NK-92 treated with Interleukin-12 subunit alpha and Interleukin-12 subunit beta, amount 100 ng/mL, for 24 hours (cell line): ENCODE measurements around the gene PRRT3.

Experiments
- DNase-seq: peaks from one replicate; lab custom pipeline; 2025; lab: John Stamatoyannopoulos, UW

Gene PRRT3

DNA sequence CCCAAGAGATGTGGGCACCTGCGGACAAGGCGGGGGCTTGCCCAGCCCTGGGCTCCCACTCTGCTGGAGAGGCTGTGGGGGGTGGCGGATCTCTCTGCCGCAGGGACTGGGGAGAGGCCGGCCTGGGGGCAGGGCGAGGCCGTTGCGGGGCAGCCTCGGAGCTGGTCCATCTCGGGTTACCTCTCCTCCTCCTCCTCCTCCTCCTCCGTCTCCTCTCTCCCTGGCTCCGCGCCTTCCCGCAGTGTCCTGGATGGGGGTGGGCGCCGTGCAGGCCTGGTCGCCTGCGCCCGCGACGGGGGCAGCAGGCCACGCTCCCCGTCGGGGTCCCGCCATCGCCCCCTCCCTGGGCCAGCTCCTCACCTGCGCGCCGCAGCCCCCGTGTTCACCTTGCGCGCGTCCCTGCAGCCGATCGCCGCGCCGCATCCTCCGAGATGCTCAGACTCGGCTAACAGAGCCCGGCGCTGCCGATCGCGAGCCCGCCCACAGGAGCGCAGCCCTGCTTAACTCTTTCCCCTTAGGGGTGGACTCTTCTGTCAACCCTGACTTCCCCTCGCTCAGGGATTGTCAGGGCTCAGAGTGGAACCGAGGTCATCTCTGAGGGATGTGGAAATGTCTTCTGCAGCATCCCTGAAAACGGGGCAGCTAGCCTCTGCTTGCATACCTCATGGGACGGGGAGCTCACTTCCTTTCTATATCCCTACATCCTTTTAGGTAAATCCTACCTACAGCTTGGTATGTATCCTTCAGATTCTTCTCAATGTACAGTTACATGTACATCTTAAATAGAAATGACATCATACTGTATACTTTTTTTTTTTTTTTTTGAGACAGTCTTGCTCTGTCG lies at the start of gene PRRT3:
Gene PRRT3 (minus strand): TSS at position 447 of the 844 bp plus-strand sequence. CDS start 2,293 bp downstream, outside the sequence.
- DNase-seq: no peak

DNA sequence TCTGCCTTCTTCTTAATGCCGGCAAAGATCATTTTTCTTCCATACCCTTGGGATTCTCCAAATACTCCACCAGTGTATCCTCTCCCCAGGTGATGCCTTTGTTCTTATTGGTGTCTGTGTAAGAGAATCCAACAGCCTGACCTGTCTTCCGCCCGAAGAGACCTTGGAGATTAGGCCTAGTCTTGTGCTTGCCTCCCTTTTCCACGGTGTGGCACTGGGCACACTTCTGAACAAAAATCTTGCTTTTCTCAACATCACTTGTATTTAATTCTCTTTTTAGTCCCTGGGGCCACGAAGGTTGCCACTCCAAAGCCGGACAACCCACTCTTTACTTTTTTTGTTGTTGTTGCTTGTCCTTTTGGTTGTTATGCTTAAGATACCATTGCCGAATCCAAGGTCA lies 48.5 kb upstream of the PRRT3 start:
- DNase-seq: no peak

DNA sequence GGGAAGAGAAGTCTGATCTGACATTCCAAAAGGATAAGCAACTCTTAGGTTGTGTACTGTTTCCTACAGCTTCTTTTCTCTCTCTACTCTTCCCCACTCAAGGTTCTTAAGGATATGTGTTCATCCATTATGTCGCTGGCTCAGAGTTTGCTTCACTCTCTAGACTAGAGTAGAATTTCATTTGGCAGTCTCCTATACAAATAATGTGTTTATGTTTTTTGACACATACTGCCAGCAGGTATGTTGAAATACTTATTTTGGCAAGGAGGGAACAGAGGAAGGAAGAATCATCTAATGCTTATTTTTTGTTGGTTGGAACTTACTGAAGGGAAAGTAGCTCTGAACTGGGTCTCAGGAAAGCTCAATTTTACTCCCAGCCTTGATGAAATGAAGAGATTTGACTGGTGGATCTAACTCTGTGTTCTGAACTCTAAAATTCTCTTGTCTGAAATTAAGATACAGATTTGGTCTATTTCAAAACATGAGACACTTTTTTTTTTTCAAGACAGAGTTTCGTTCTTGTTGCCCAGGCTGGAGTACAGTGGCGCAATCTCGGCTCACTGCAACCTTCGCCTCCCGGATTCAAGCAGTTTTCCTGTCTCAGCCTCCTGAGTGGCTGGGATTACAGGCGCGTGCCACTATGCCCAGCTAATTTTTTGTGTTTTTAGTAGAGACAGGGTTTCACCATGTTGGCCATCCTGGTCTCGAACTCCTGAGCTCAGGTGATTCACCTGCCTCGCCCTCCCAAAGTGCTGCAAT lies 42.1 kb upstream of the PRRT3 start:
- DNase-seq: no peak

GRCh38 chr3:9986230-9986725 lies 34.1 kb upstream of the PRRT3 start:
- DNase-seq: no peak

DNA sequence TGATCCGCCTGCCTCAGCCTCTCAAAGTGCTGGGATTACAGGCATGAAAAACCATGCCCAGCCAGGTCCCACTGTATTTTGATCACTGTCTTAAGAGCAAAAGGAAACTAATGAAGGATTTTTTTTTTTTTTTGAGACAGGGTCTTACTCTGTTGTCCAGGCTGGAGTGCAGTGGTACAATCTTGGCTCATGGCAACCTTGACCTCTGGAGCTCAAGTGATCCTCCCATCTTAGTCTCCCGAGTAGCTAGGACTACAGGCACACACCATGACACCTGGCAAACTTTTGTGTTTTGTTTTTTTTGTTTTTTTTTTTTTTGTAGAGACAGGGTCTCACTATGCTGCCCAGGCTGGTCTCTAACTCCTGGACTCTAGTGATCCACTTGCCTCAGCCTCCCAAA lies 28.0 kb upstream of the PRRT3 start:
- no peak for DNase-seq

- DNase-seq: no peak
Observed at GRCh38 chr3:9978710-9979305, 26.6 kb upstream of the PRRT3 start.

DNA sequence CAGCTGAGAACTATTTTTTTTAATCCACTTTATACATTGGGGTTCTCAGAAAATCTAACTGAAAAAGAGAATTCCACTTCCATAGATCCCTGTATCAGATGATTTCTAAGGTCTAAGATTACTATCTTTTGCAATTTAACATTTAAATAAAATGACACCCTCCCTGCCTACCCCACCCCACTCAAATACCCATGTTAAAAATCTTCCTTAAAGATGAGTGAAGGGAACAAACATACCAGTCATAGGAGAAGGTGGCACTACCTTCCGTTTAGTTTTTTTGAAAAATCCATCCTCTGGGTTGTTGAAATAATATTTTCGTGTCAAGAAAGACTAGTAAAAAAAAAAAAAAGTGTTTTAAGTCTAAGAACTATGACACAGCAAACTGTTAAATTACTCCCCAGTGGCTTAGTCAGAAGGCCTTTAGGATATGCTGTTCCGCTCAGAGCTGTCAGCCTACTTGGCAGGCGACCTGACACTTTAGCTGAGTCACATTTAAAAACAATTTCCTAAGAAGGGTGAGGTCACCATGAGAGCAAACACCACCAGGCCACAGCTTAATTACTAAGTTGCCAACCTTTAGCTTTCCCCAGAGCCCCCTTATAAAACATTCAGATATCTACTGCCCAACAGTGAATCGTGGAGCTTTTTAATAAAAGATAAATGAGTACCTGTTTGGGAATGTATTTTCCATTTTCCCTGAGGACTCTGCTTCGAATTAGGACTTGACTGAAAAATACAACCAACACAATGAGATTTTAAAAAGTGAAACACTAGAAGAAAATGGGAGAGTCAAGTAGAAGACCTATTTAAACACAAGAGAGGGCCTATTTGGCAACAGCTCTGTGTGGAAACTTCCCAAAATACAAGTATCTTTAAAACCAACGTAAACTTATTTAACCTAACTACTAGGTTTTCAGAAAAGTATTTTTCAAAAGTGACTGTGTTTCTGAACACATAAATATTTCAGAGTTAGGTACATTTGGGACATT lies 24.8 kb upstream of the PRRT3 start:
- DNase-seq: peak; percentile 67

GRCh38 chr3:9970020-9970652 lies 17.9 kb upstream of the PRRT3 start:
- no peak for DNase-seq

GRCh38 chr3:9969632-9970019 lies 17.4 kb upstream of the PRRT3 start:
- DNase-seq: no peak

DNA sequence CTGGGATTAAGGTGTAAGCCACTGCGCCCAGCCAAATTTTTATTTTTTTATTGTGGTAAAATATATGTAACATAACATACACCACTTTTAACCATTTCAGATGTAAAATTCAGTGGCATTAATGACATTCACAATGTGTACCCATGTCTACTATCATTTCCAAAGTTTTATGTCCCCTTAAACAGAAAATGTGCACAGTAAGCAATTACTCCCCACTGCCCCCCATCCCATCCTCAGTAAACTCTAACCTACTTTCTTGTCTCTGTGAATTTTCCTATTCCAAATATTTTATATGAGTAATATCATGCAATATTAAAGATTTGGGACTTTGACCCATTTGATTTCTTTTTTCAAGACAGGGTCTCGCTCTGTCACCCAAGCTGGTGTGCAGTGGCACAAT lies 14.6 kb upstream of the PRRT3 start:
- DNase-seq: no peak

GRCh38 chr3:9965200-9965875 lies 13.1 kb upstream of the PRRT3 start:
- no peak for DNase-seq

GRCh38 chr3:9957214-9957613 lies 5.0 kb upstream of the PRRT3 start:
- DNase-seq: no peak

GRCh38 chr3:9955611-9956352 lies 3.6 kb upstream of the PRRT3 start:
- no peak for DNase-seq

DNA sequence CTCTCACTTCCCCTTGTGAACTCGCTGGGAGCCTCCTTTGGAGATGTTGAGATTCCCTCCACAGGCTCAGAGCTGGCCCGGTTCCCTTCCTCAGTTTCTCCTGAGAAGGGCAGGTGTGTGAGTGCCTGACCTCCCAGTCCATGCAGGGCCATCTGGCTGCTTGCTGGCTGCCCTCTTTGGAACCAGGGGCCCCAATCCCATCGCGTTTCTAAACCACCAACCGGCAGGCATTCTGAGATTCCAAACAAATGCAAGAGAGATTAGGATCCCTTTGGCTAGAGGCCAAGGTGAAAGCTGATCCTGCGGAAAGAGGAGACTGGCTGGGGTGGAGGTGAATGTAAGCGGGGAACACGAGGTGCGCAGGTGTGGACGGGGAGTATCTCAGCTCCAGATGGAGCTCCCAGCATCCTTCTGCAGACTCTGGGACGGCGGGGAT lies 2.9 kb upstream of the PRRT3 start:
- DNase-seq: no peak

DNA sequence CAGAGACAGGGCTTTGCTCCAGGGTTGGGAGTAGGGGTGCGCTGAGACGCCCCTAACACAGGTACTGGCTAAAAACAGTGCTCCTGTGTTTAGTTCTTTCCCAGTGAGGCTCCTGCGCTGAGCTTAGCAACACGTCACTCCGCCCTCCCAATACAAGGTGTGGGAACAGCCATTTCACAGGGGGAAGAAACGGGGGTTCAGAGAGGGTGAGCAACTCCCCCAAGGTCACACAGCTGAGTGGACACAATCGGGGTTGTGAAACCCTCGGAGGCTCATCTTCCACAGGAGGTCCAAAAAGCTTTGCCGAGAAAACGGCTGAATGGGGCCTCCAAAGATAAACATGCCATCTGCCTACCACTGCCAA lies 628 bp downstream of the PRRT3 start:
- no peak for DNase-seq

DNA sequence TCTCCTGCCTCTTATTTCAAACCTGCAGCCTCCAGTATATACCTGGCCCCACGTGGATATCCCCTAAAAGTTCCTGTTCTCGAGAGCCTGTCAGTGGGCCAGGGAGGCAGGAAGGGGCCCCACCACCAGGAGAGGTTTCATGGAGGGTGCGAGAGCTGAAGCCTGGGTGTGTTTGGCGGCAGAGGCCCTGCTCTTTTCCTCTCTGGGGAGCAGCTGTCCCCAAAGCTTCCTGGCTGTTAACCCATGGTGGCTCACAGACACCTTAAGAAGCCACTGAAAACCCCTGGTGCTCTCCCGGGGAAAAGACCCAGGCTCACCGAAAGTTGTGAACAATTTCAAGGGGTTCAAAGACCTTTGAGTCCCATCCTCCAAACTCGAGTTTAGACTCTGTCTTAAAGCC lies 1.1 kb downstream of the PRRT3 start:
- DNase-seq: no peak

- DNase-seq: no peak
Observed at GRCh38 chr3:9949626-9950025, 2.6 kb downstream of the PRRT3 start.

DNA sequence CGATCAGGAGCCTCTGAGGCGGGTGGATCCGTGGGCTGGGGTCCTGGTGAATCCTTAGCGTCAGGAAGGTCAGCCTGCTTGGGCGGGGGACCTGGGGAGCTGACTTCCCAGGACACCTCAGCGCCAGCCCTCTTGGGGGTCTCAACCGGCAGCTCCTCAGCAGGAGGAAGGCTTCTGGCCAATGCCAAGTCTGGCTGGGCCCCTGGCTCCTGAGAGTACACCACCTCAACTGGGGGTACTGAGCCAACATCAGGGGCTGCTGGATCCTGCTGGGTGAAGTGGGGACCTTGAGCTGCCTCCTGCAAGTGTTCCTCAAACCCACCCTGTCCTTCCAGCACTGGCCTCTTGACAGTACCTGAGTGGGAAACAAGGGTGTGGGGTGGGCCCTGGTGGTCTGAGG lies 3.1 kb downstream of the PRRT3 start:
- no peak for DNase-seq

DNA sequence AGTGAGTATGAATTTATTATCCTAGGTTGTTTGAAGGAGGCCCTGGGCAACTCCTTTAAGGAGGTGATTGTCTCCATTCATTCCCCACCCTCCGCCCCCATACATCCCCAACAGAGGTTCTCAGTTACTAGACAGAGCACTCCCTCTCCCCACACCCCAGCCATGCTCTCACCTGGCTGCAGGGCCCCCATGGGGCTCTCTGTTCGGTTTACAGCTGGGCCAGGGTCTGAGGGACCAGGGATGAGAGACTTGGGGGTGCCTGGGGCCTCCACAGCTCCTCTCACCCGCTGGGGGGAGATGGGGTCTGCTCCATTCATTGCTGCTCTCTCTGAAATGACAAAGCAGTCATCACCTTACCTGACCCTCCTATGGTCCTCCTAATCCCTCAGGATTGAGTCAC lies 3.6 kb downstream of the PRRT3 start:
- no peak for DNase-seq
